HCT116 (cell line): ENCODE measurements around the gene CCSAP. TPM values are rescaled to one million over a fixed set of nuclear protein-coding genes. Genes with fewer than 3 reads are reported as not detected.

ENCODE experiments used
- ATAC-seq: fragments of 200-7000 bp; cut with Tn5 transposase; 2 replicates; pipeline ENCODE4 v1.9.1; 2020; ENCODE audit warnings: mild to moderate bottlenecking, moderate library complexity
- BruUV-seq: library from RNA; stranded (reverse); fragments of 400-500 nt; replicated peaks from 2 replicates; lab custom pipeline; 2021; lab: Mats Ljungman, UMichigan
- CTCF ChIA-PET: fragments of 300-600 bp; sonication (Branson Sonifier 250); formaldehyde crosslinking; loops from one replicate; lab custom pipeline; 2021; ENCODE audit warnings: antibody characterized with exemption; lab: Charles Lee
- POLR2A ChIA-PET: fragments of 300-600, 350-600 bp; sonication (Branson Sonifier 250); formaldehyde crosslinking; loops from one replicate; lab custom pipeline; 2021; ENCODE audit warnings: antibody characterized with exemption; lab: Charles Lee
- RAD21 ChIA-PET, 2 experiments: fragments of 300-600 bp; sonication (Branson Sonifier 250); formaldehyde crosslinking; loops; one replicate each; lab custom pipeline; 2023; ENCODE audit warnings: low total read pairs in 2 of 2; ENCODE audit not compliant: uncharacterized antibody in 2 of 2, unreplicated experiment in 2 of 2, low non-redundant PET in 1 of 2; lab: Charles Lee
- DNase-seq: peaks from one replicate; pipeline ENCODE4 v3.0.0-alpha.2; 2010; ENCODE audit warnings: low read depth, low spot score
- H2AFZ ChIP-seq: fragments of 200-600 bp; shearing (Covaris generic), sonication (generic); 2 replicates; pipeline ENCODE4 v1.6.1; 2017; ENCODE audit warnings: low read depth, mixed run types, mixed read lengths, antibody characterized with exemption, low read length; ENCODE audit not compliant: poor library complexity, severe bottlenecking
- H3K27ac ChIP-seq: 2 replicates; pipeline ENCODE4 v1.5.1; 2012; ENCODE audit warnings: low read depth, low read length
- H3K27me3 ChIP-seq: fragments of 200-600 bp; sonication (generic); 2 replicates; pipeline ENCODE4 v1.6.1; 2016; ENCODE audit warnings: mixed run types, low read length, mixed read lengths; ENCODE audit not compliant: insufficient read depth
- H3K36me3 ChIP-seq, 2 experiments: fragments of 200-500 bp in 1 of 2; fragments of 200-600 bp in 1 of 2; sonication (Bioruptor generic) in 1 of 2; sonication (generic) in 1 of 2; 2 replicates each; pipeline versions ENCODE4 v1.5.1 to v1.6.1; 2014 to 2016; ENCODE audit warnings: low read length in 2 of 2, inconsistent platforms in 1 of 2, mixed read lengths in 1 of 2, mixed run types in 1 of 2; ENCODE audit not compliant: insufficient read depth in 2 of 2, control insufficient read depth in 1 of 2
- H3K4me1 ChIP-seq, 2 experiments: fragments of 200-600 bp in 1 of 2; sonication (generic) in 1 of 2; 2 replicates each; pipeline versions ENCODE4 v1.5.1 to v1.6.1; 2012 to 2017; ENCODE audit warnings: low read length in 2 of 2, inconsistent platforms in 1 of 2, mild to moderate bottlenecking in 1 of 2, mixed read lengths in 1 of 2, mixed run types in 1 of 2, moderate library complexity in 1 of 2; ENCODE audit not compliant: insufficient read depth in 2 of 2, control insufficient read depth in 1 of 2
- H3K4me2 ChIP-seq: fragments of 200-600 bp; sonication (generic); 2 replicates; pipeline ENCODE4 v1.6.1; 2017; ENCODE audit warnings: mixed run types, low read length, mixed read lengths
- H3K4me3 ChIP-seq, 2 experiments: fragments of 200-600 bp in 1 of 2; sonication (generic) in 1 of 2; replicated peaks in 1 of 2; 2 replicates each; pipeline ENCODE4 v1.5.1; 2011 to 2016; ENCODE audit warnings: low read length in 2 of 2, control low read depth in 1 of 2, low read depth in 1 of 2, mild to moderate bottlenecking in 1 of 2, mixed read lengths in 1 of 2, mixed run types in 1 of 2
- H3K79me2 ChIP-seq: fragments of 200-600 bp; sonication (generic); 2 replicates; pipeline ENCODE4 v1.6.1; 2017; ENCODE audit warnings: mild to moderate bottlenecking, mixed run types, low read length, moderate library complexity, mixed read lengths; ENCODE audit not compliant: insufficient read depth
- H3K9ac ChIP-seq: fragments of 200-600 bp; sonication (generic); 2 replicates; pipeline ENCODE4 v1.6.1; 2016; ENCODE audit warnings: low read length, mixed read lengths
- H3K9me2 ChIP-seq: fragments of 200-600 bp; sonication (generic), shearing (Covaris generic); 2 replicates; pipeline ENCODE4 v1.6.1; 2017; ENCODE audit warnings: mixed run types, mild to moderate bottlenecking, moderate library complexity; ENCODE audit not compliant: insufficient read depth
- H3K9me3 ChIP-seq, 2 experiments: fragments of 200-500 bp in 1 of 2; fragments of 200-600 bp in 1 of 2; sonication (Bioruptor generic) in 1 of 2; sonication (generic) in 1 of 2; 2 replicates each; pipeline ENCODE4 v1.6.1; 2014 to 2017; ENCODE audit warnings: low read length in 2 of 2, mixed read lengths in 2 of 2, inconsistent platforms in 1 of 2, low read depth in 1 of 2, mild to moderate bottlenecking in 1 of 2, mixed run types in 1 of 2, moderate library complexity in 1 of 2; ENCODE audit not compliant: control insufficient read depth in 1 of 2, insufficient read depth in 1 of 2
- H4K20me1 ChIP-seq: fragments of 200-600 bp; sonication (generic), shearing (Covaris generic); 2 replicates; pipeline ENCODE4 v1.6.1; 2017; ENCODE audit warnings: mixed run types, mild to moderate bottlenecking, moderate library complexity; ENCODE audit not compliant: insufficient read depth
- ATF3 ChIP-seq: IDR thresholded peaks from 2 replicates; pipeline ENCODE4 v1.6.1; 2012
- FOSL1 ChIP-seq: IDR thresholded peaks from 2 replicates; pipeline ENCODE4 v1.6.1; 2012; ENCODE audit warnings: low read depth
- JUND ChIP-seq: IDR thresholded peaks from 2 replicates; pipeline ENCODE4 v1.6.1; 2012
- MAX ChIP-seq: IDR thresholded peaks from 2 replicates; pipeline ENCODE4 v1.6.1; 2012
- POLR2A ChIP-seq: IDR thresholded peaks from 2 replicates; pipeline ENCODE4 v1.7.0; 2011; ENCODE audit warnings: borderline replicate concordance; ENCODE audit not compliant: insufficient read depth, insufficient read length; ENCODE audit errors: extremely low read depth
- POLR2AphosphoS5 ChIP-seq: IDR thresholded peaks from 2 replicates; pipeline ENCODE4 v1.6.1; 2011; ENCODE audit warnings: mild to moderate bottlenecking, low read depth, low read length, moderate library complexity
- REST ChIP-seq: IDR thresholded peaks from 2 replicates; pipeline ENCODE4 v1.6.1; 2012; ENCODE audit warnings: low read depth
- TCF7L2 ChIP-seq: IDR thresholded peaks from 2 replicates; pipeline ENCODE4 v1.7.0; 2011; ENCODE audit warnings: borderline replicate concordance, inconsistent platforms; ENCODE audit not compliant: insufficient read depth, insufficient read length; ENCODE audit errors: extremely low read depth
- YY1 ChIP-seq: IDR thresholded peaks from 2 replicates; pipeline ENCODE4 v1.6.1; 2011; ENCODE audit warnings: low read length, low read depth, moderate library complexity, mild to moderate bottlenecking; ENCODE audit not compliant: insufficient replicate concordance; ENCODE audit errors: extremely low read depth
- intact Hi-C: fragments of 100-400 bp; cut with micrococcal nuclease; formaldehyde crosslinking; loops from 2 replicates; pipeline ENCODE4 v1.10.0; 2022
- total RNA-seq: library from RNA; stranded (reverse); gene quantifications from one replicate; pipeline ENCODE4 v1.2.1, GENCODE V29; 2021; ENCODE audit not compliant: unreplicated experiment

The CCSAP gene
- total RNA-seq, 1 experiment from 2014 or later, result 10.9 TPM

GRCh38 chr1:229302740-229303139, 40.1 kb downstream of the CCSAP start:
- ChIA-PET POLR2A (no interaction called here), CTCF (no interaction called here), RAD21 (interaction anchor here in 1 of 2 experiments (0.7 kb wide), 1 partner anchor 812 kb away, joined by 4 read pairs; no protein-coding TSS in a partner anchor)
- H3K27me3 ChIP-seq, result no peaks in the 10 kb centered on the region
- H2AFZ ChIP-seq, result no peak overlapping the region
- DNase-seq (no peak), ATAC-seq (no peak)
- peaks cover 11 to 25% of the 10 kb centered on the region in 2 experiments; a peak in 3 of 4 replicates for H3K36me3 ChIP-seq
- no peak overlapping the region for H3K4me2 ChIP-seq
- H3K4me1 ChIP-seq, result no peaks in the 10 kb centered on the region
- H3K4me3 ChIP-seq, result no peak overlapping the region
- intact Hi-C loops, result no loop called here
- H3K9ac ChIP-seq, result no peak overlapping the region
- TF ChIP-seq REST, result no peak
- no peaks in the 10 kb centered on the region for H3K79me2 ChIP-seq
- BruUV-seq, result no TSS peak
- no peaks in the 10 kb centered on the region for H4K20me1 ChIP-seq
- no peaks in the 10 kb centered on the region for H3K9me3 ChIP-seq
- no peaks in the 10 kb centered on the region for H3K9me2 ChIP-seq
- H3K27ac ChIP-seq, result no peak overlapping the region

GRCh38 chr1:229300099-229300757, 42.6 kb downstream of the CCSAP start:
- no peak overlapping the region for H3K27ac ChIP-seq
- ATAC-seq (no peak), DNase-seq (no peak)
- TF ChIP-seq JUND, result no peak
- TF ChIP-seq ATF3, result no peak
- no peak for TF ChIP-seq TCF7L2
- TF ChIP-seq MAX, result no peak
- TF ChIP-seq YY1, result no peak
- TF ChIP-seq POLR2A, result no peak
- no peak for TF ChIP-seq REST
- TF ChIP-seq POLR2AphosphoS5, result no peak
- no peak for TF ChIP-seq FOSL1

More at GRCh38 chr1:229300099-229300757, 42.6 kb downstream of the CCSAP start:
- no peak overlapping the region for H2AFZ ChIP-seq
- no peaks in the 10 kb centered on the region for H3K9me2 ChIP-seq
- BruUV-seq, result no TSS peak
- no peaks in the 10 kb centered on the region for H4K20me1 ChIP-seq
- POLR2A ChIA-PET, result no interaction called here
- H3K9me3 ChIP-seq, result no peaks in the 10 kb centered on the region
- intact Hi-C loops, result no loop called here
- H3K4me3 ChIP-seq, result no peak overlapping the region
- RAD21 ChIA-PET, result no interaction called here
- no peaks in the 10 kb centered on the region for H3K27me3 ChIP-seq
- H3K36me3 ChIP-seq, result peaks cover 11 to 25% of the 10 kb centered on the region in 2 experiments; a peak in 3 of 4 replicates
- H3K4me1 ChIP-seq, result no peaks in the 10 kb centered on the region
- no peak overlapping the region for H3K4me2 ChIP-seq
- no peaks in the 10 kb centered on the region for H3K79me2 ChIP-seq
- no peak overlapping the region for H3K9ac ChIP-seq
- CTCF ChIA-PET, result no interaction called here
